Measurements from ENCODE around the gene TMEM141. TPM values are rescaled to one million over a fixed set of nuclear protein-coding genes. Genes with fewer than 3 reads are reported as not detected.
A peak's percentile ranks its signal among the peaks of the same experiment; 100 is the strongest.

Gene TMEM141
- total RNA-seq, 1 donor from 2014 or later, result 75.9 TPM

DNA sequence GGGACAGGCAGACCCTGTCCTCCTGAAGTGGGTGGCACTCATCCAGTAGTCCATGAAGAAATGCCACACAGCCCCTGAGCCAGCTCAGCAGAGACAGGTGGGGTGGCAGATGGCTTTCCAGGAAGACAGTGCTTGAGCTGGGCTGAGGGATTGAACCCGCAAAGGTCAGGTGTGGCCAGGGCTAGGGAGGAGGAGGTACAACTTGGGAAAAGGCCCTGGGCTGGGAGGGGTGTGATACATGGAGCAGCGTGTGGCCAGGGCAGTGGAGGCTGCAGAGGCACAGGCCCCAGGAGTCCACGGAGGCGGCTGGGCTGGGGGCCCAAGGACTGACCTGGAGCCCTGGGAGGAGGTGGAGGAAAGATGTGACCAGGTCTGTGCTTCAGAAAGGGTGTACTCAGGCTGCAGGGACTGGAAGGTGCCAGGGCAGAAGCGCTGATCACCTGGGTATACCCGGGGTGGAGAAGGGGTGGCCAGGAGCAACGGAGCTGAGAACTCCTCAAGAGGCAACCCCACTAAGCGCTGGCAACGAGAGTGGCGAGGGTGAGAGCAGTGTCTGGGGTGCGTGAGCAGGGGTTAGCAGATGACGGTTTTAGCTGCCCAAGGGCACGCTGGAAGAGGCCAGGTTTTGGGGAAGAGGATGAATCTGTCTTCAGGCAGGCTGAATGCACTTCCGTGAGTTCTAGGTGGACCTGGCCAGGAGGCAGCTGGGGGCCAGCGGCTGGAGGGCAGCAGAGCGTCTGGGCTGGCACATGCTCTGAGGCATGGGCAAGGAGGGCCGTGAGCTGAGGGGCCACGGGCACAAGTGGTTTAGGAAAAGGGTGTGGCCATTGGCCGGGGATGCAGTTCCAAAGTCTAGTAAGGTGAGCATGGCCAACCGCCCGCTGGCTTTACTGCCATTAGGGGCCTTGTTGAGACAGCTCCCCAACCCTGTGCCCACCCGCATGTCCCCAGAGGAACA is 12.7 kb downstream of the TMEM141 start:
- intact Hi-C loops (cut with DNase I), result no loop called here
- DNase-seq (ENCODE audit: missing footprints) (no peak), ATAC-seq (no peak)

DNA sequence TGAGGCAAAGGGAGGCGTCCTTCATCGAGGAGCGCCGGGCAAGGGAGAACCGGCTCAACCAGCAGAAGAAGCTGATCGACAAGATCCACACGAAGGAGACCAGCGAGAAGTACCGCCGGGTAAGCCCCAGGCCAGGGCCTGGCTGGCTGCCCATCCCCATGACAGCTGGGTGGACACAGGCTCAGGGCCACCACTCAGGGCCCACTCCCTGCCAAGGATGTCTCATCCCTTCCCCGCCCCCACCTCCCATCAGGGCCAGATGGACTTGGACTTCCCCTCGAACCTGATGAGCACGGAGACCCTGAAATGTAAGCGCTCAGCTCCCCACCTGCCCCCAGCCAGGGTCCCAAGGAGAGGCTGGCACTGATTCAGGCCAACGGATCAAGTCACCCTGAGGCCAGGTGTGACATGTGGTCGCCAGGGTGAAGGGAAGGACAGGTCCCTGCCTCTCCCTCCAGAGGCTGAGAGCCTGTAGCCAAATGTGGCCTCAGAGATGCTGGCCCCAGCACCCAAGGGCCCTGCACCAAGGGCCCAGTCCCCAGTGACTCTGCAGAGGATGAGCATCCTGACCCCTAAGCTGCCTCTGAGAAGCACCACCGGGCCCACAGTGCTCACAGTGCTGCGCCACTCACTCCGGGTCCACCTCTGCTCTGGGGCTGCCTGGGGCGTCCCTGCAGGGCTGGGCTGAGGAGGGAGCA is 13.5 kb downstream of the TMEM141 start:
- ATAC-seq (no peak), DNase-seq (ENCODE audit: missing footprints) (no peak)
- intact Hi-C loops (cut with DNase I), result loop anchor here (5.0 kb wide), 1 partner anchor 138 kb away; the partner anchor contains the start of gene FBXW5

DNA sequence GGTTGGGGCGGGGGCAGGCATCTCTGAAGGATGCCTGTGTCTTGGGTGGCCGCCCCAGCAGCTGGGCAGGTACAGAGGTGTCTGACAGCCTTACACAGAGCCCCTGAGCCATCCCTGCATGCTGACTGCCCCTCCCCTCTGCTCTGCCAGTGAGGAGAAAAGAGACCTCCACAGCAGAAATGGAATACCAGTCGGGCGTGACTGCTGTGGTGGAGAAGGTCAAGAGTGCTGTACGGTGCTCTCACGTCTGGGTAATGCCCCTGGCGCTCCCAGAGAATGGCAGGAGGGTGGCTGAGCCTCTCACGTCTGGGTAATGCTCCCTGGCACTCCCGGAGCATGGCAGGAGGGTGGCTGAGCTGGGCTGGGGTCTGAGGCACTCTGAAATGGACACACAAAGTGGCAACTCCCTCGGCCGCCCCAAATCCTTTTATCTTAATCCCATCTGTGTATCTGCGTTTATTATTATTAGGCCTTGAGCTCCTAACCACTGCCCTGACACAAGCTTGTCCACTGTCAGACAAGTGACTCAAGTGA is 14.1 kb downstream of the TMEM141 start:
- no peak for ATAC-seq
- intact Hi-C loops (cut with DNase I), result loop anchor here (5.0 kb wide), 1 partner anchor 137 kb away; the partner anchor contains the start of gene FBXW5
- DNase-seq (ENCODE audit: missing footprints), result no peak

DNA sequence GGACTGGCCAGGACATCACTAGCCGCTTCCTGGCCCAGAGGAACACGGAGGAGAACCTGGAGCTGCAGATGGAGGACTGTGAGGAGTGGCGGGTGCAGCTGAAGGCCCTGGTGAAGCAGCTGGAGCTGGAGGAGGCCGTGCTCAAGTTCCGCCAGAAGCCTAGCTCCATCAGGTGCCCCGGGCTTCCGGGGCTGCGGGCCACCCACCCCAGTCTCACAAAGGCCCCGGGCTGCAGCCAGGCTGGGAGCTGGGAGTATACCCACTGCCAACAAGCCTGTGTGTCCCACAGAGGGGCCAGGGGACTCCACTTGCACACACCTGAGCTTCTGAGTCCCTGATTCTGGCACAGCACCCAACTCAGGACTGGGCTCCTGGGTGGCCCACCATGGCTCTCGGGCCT is 14.9 kb downstream of the TMEM141 start:
- ATAC-seq, result no peak

DNA sequence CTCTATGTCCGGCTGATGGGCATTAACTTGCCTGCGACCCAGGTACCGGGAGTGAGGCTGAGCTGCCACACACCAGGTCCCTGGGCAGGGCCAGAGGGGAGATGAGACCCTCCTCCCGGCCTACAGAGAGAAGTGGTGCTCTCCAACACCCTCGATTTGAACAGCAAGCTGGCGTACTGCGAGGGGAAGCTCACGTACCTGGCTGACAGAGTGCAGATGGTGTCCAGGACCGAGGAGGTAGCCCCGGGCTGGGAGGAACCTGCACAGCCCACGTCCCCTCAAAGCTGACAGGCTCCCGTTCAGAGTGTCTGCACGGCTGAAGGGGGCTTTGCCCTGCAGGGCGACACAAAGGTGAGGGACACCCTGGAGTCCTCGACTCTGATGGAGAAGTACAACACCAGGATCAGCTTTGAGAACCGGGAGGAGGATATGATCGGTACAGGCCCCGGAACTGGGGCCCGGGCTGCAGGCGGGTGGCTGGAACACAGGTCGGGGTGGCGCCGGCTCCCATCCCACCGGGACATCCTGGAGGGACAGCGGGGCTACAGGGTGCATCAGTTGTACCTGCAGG is 15.6 kb downstream of the TMEM141 start:
- DNase-seq (ENCODE audit: missing footprints) (no peak), ATAC-seq (no peak)
- intact Hi-C loops (cut with DNase I), result loop anchor here (1.0 to 5.0 kb wide), 2 partner anchors 15 to 136 kb away; partner anchors contain the start of genes FBXW5 and TMEM141

More for the DNA sequence above, 14.9 kb downstream of the TMEM141 start:
- DNase-seq (ENCODE audit: missing footprints), result no peak
- intact Hi-C loops (cut with DNase I), result loop anchor here (5.0 kb wide), 1 partner anchor 136 kb away; the partner anchor contains the start of gene FBXW5

DNA sequence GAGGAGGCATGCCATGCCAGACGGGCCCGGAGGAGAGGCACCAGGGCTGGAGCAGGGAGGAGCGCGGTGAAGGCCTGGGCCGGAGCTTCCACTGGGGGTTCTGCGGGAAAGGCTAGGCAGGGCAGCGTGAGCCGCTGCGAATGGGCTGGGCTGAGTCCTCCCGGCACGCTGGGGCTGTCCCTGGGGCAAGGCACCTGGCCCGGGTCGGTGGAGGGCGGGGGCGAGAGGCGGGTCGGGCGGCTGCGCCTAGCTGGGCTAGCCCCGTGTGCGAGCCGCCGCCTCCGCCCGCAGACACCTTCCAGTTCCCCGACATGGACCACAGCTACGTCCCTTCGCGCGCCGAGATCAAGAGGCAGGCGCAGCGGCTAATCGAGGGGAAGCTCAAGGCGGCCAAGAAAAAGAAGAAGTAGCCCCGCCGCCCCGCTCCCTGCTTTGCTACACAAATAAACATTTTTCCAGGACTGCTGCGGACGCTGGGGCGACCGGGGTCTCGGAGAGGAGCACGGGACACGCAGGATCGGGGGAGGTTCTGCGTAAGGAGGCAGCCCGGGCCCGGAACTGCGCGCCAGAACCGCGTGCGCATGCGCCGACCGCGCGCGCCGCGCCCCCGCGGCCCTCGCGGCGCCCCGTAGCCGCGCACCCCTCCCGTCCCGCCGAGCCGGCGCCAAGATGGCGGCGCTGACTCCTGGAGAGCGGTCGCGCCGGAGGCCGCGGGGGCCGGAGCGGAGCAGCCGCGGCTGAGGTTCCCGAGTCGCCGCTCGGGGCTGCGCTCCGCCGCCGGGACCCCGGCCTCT is 16.3 kb downstream of the TMEM141 start, which contains the start of gene RABL6:
Gene RABL6 (plus strand): TSS at position 668 of the 794 bp plus-strand sequence. CDS start 249 bp downstream, outside the sequence.
- peak; percentile 92 for ATAC-seq
- DNase-seq (ENCODE audit: missing footprints), result peak; percentile 90
- intact Hi-C loops (cut with DNase I), result loop anchor here (1.0 to 5.0 kb wide), 2 partner anchors 16 to 135 kb away; partner anchors contain the start of genes FBXW5 and TMEM141

DNA sequence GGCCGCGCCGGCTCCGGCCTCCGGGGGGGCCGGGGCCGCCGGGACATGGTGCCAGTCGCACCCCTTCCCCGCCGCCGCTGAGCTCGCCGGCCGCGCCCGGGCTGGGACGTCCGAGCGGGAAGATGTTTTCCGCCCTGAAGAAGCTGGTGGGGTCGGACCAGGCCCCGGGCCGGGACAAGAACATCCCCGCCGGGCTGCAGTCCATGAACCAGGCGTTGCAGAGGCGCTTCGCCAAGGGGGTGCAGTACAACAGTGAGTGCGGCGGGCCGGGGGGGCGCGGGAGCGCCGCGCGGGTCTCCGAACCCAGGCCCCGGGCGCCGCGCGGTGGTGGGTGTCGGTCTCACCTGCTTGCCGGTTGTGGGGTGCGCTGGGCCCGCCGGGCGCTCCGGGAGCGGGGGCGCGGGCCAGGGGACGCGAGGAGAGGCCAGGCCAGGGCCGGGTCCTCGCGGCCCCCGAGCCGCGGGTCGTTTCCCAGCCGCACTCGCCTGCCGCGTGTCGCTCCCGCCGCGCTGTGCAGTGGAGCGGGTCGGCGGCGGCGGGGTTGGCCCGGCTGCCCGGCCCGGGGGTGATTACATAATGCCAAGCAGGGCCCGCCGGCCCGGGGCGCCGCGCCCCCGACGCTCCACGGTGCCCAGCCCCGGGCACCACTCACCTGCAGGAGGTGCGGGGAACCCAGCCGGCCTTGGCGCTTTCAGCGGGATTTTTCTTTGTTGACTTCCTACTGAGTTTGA is 17.1 kb downstream of the TMEM141 start:
- intact Hi-C loops (cut with DNase I), result loop anchor here (5.0 kb wide), 1 partner anchor 134 kb away; the partner anchor contains the start of gene FBXW5
- ATAC-seq (peak; percentile 10), DNase-seq (ENCODE audit: missing footprints) (no peak)

DNA sequence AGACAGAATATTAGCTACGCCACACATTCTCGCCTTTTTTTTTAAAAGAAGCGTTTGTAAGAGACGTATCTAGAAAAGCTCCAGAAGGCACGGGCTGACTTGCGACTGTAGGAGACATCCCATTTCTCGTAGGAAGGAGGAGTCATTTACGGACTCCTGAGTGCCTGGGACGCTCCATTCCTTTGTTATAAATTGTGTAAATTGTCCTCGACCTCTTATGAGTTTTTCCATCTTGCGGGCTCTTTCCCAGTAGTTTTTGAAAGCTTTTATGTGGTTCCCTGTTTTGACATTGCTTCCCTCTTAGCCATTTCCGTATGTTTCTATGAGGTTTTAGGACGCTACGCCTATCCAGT is 17.6 kb downstream of the TMEM141 start:
- no peak for DNase-seq (ENCODE audit: missing footprints)
- intact Hi-C loops (cut with DNase I), result loop anchor here (5.0 kb wide), 1 partner anchor 134 kb away; the partner anchor contains the start of gene FBXW5
- no peak for ATAC-seq

DNA sequence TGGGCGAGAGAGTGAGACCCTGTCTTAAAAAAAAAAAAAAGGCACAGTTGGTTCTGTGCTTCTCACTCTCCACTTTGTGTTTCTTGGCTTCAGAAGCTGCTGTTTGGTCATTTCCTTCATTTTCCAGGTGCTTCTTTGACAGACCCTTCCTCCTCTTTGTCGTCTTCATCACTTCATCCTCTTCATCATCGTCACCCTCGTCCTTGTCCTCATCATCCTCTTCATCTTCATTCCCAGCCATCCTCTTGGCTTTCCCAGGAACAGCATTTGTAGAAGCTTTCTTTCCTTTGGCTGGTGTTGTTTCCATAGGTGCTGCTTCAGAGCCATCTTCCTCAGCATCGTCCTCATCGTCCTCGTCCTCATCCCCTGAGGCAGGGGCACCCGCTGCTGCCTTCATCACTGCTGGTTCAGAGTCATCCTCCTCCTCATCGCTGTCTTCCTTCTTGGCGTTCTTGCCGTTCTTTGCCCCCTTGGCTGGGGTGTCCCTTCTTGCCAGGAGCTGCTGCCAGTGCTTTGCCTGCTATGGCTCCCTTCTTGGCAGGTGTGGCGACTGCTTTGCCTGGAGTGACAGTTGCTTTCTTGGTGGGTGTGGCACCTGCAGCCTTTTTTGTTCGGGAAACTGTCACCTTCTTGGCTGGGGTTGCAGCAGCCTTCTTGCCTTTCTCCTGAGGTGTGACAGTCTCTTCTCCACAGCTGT is 23.7 kb downstream of the TMEM141 start:
- peak; percentile 6 for DNase-seq (ENCODE audit: missing footprints)
- intact Hi-C loops (cut with DNase I), result no loop called here
- no peak for ATAC-seq

DNA sequence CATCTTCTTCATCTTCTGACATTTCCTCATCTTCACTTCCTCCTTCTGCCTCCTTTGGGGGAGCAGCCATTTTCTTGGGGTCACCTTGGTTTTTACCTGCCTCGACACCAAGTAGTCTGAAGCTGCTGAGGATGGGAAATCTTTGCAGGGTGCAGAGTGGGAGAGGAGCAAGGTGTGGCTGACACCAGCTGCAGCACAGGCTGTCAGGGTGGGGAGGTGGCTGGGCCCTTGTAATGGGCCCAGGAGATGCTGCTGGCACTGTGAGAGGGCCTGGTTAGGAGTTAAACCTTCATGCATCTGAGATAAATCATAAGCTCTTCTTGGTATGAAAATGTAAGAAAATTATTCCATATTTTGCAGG is 24.3 kb downstream of the TMEM141 start:
- intact Hi-C loops (cut with DNase I), result no loop called here
- ATAC-seq, result no peak
- DNase-seq (ENCODE audit: missing footprints), result peak; percentile 47

DNA sequence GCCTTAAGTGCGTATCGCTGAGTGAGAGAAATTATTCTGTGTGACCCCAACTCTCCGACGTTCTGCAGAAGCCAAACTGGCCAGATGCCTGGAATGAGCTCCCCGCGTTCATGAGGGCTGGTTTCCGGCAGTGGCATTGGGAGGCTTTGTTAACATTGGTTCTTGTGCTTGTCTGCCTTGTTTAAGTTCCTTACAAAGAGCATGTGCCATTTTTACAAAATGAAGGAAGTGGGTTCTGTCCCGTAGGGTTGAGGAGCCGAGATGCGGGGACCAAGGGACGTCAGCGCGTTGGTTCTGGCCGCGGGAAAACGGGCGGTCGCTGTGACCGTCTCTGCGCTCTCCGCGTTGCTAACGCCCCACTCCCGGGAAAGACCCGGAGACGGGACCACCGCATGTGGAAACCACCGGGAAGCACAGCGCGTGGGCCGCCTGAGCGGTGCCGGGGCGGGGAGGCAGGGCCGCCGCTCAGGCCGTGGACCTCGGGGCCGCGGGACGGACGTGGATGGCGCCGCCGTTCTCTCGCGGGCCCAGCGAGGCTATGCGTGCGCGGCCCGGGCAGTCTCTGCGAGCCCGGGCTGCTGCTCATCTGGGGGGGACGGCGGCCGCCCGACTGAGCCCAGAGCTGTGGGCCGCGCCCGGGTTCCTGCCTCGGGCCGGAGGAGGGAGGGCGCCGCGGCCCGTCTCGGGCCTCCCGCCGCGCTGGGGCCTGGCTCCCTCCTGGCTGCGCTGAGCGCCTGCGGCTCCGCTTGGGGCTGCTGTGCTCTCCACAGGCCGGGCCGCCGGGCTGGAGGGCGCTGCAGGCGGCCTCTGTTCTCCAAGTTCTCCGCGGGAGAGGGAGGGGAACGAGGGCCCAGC is 30.1 kb downstream of the TMEM141 start:
- DNase-seq (ENCODE audit: missing footprints), result peak; percentile 68

DNA sequence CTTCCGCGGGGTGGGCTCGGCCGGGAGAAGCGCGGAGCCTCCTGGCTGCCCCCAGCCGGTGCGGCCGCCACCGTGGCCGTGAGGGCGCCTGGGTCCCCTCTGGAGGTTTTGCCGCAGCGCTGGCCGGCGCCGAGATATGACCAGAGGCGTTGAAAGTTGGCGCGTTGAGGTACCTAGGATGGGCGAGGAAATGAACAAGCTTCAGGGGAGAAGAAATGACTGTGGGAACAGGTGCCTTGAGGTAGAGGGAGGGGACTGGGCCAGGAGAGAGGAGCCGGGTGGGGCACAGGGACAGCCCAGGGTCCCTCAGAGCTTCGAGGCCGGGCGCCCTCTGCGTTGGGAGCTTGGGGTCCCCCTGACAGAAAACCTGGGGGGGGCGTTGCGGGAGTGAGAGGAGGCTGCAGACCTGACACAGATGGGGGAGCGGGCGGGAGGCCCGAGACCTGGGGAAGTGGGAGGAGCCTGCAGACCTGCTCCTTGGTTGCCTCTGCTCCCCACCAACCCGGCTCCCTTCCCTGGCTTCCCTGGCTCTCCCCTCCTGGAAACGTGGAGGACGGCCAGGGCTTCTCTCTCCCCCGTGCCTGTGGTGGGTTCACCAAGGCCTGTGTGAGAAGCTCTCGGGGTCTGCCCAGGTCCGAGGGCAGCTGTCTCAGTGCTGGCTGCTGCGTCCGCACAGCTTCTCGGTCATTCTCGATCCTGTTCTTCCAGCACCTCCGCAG is 30.8 kb downstream of the TMEM141 start:
- ATAC-seq, result no peak

More for the DNA sequence above, 30.1 kb downstream of the TMEM141 start:
- intact Hi-C loops (cut with DNase I), result no loop called here
- peak; percentile 72 for ATAC-seq

DNA sequence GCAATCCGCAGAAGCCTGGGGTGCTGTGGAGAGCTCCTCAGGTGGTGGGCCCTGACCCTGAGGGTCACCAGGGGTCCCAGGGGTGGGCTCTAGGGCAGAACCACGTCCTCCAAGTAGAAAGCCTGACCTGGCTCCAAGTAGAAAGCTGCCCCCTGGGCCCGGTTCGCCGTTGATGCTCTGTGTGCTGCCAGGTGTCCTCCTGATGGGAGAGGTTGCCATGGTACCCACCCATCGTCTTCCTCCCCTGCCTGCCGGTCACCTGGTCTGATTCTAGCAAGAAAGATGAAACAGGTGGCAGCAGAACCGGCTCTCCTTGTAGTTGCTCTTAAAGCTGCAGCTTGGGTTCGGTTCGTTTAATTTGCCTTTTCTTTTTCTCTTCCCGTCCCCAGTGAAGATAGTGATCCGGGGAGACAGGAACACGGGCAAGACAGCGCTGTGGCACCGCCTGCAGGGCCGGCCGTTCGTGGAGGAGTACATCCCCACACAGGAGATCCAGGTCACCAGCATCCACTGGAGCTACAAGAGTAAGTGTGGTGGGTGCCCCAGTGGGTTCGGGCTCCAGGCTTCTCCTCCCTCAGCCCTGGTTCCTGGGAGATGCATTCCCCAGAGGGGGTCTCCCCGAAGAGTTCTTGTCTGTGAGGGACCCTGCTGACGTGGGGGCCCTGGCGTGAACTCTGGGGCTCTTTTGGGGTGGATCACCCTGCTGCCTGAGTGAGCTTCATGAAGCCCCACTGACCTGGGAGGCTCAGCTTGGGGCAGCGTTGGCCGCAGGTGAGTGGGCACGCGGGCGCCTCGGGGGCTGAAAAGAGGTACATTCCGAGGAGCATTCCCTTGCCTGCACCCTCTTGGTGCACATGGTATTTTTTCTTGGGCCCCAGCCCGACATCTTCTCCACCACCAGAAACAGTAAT is 32.2 kb downstream of the TMEM141 start:
- intact Hi-C loops (cut with DNase I), result no loop called here
- ATAC-seq, result no peak
- peak; percentile 49 for DNase-seq (ENCODE audit: missing footprints)

More for the DNA sequence above, 30.8 kb downstream of the TMEM141 start:
- intact Hi-C loops (cut with DNase I), result no loop called here
- DNase-seq (ENCODE audit: missing footprints), result peak; percentile 11

DNA sequence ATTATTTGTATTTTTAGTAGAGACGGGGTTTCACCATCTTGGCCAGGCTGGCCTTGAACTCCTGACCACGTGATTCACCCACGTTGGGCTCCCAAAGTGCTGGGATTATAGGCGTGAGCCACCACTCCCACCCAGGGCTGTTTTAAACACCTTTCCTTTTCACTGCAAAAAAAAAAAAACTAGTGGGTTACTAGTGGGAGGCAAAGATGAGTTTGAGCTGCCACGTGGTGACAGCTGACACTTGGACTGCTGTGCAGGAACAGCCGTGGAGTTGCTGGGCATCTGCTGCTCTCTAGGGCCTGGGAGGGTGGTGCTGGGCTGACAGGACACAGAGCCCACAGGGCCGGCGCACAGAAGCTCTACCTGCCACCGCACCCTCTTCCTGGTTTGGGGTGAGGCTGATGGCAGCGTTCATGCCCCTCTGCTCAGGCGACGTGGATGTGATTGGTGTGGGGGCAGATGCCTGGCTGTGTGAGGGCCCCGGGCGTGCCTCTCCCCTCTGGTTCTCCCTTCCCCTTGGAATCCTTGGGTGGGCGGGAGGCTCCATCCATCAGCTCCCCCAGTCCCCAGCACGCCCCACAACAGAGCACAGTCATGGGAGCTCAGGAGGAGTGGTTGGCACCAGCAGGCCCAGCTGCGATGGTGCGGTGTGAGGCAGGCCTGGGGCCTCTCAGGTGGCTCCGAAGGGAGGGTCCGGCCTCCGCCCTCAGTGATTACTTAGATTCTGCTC is 33.5 kb downstream of the TMEM141 start:
- intact Hi-C loops (cut with DNase I), result no loop called here
- ATAC-seq (no peak), DNase-seq (ENCODE audit: missing footprints) (peak; percentile 25)

Measured in Right ventricle myocardium inferior (tissue), 1 donor.